DOHH2 (cell line): ENCODE measurements around the gene ATP8B3.

Experiments used
- CTCF ChIP-seq: fragments of 200-600 bp; sonication (generic); IDR thresholded peaks from one replicate; pipeline ENCODE4 v1.5.1; 2014; ENCODE audit warnings: antibody characterized with exemption, mild to moderate bottlenecking, low read depth, low read length; ENCODE audit not compliant: poor library complexity, severe bottlenecking
- EZH2phosphoT487 ChIP-seq: fragments of 200-600 bp; sonication (generic); IDR thresholded peaks from 2 replicates; pipeline ENCODE4 v1.6.1; 2017; ENCODE audit warnings: borderline replicate concordance, mild to moderate bottlenecking, antibody characterized with exemption, low read length, moderate library complexity, mixed read lengths

DNA sequence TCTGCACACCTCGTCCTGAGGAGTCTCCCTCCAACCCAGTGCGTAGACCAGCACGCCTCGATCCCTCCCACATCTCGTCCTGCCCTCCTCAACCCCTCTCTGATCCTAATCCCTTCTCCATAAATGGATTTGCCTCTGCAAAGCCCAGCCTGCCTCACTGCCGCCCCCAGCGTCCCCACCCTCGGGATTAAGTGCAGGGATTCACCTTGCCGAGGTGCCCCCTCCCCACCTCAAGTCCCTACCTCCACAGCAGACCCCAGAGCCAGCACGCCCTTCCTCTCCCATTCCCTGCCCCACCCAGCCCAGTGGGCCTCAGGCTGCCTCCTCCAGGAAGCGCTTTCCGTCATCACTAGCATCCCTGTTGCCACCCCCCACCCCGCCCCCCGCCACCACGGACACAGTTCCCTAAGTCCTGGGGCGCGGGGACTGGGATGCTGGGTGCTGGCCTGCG lies 47.3 kb upstream of the ATP8B3 start:
- TF ChIP-seq CTCF: no peak
- TF ChIP-seq EZH2phosphoT487: no peak
